Neuronal stem cell (in vitro differentiated cells): ENCODE measurements around the gene NR1D2.

ENCODE experiments used
- DNase-seq: peaks from one replicate; pipeline ENCODE4 v3.0.0-alpha.2; 2013; ENCODE audit warnings: low spot score
- H2AFZ ChIP-seq: one replicate; pipeline ENCODE4 v1.6.1; 2013; ENCODE audit warnings: mild to moderate bottlenecking, low read length, inconsistent platforms
- H2AK5ac ChIP-seq: 2 replicates; pipeline ENCODE4 v1.6.1; 2013; ENCODE audit warnings: low read depth, mild to moderate bottlenecking, inconsistent platforms, low read length, moderate library complexity, mixed read lengths
- H2BK120ac ChIP-seq: 2 replicates; pipeline ENCODE4 v1.6.1; 2013; ENCODE audit warnings: low read depth, mild to moderate bottlenecking, inconsistent platforms, low read length, moderate library complexity, mixed read lengths
- H2BK12ac ChIP-seq: one replicate; pipeline ENCODE4 v1.6.1; 2013; ENCODE audit warnings: low read length, inconsistent platforms
- H2BK15ac ChIP-seq: 2 replicates; pipeline ENCODE4 v1.6.1; 2013; ENCODE audit warnings: mild to moderate bottlenecking, low read length, inconsistent platforms, mixed read lengths
- H2BK5ac ChIP-seq: one replicate; pipeline ENCODE4 v1.6.1; 2013; ENCODE audit warnings: inconsistent platforms, mild to moderate bottlenecking, low read length, moderate library complexity
- H3K14ac ChIP-seq: one replicate; pipeline ENCODE4 v1.6.1; 2013; ENCODE audit warnings: low read length, inconsistent platforms
- H3K18ac ChIP-seq: 2 replicates; pipeline ENCODE4 v1.6.1; 2013; ENCODE audit warnings: low read length, inconsistent platforms
- H3K23ac ChIP-seq: 2 replicates; pipeline ENCODE4 v1.6.1; 2013; ENCODE audit warnings: low read depth, mild to moderate bottlenecking, mixed read lengths, low read length, inconsistent platforms; ENCODE audit not compliant: poor library complexity
- H3K27ac ChIP-seq: replicated peaks from 3 replicates; pipeline ENCODE4 v1.5.1; 2013; ENCODE audit warnings: low read length, inconsistent platforms
- H3K27me3 ChIP-seq, 3 experiments: 2 replicates each; pipeline ENCODE4 v1.6.1; 2013; ENCODE audit warnings: low read length in 3 of 3, mild to moderate bottlenecking in 2 of 3, inconsistent platforms in 1 of 3, low read depth in 1 of 3, mixed read lengths in 1 of 3, moderate library complexity in 1 of 3; ENCODE audit not compliant: control insufficient read depth in 3 of 3, insufficient read depth in 3 of 3
- H3K36me3 ChIP-seq, 2 donors: replicated peaks in 1 of 2; 2 replicates each; pipeline ENCODE4 v1.6.1; 2013; ENCODE audit warnings: low read length in 2 of 2; ENCODE audit not compliant: control insufficient read depth in 2 of 2, insufficient read depth in 2 of 2
- H3K4ac ChIP-seq: 2 replicates; pipeline ENCODE4 v1.6.1; 2013; ENCODE audit warnings: inconsistent platforms, mild to moderate bottlenecking, low read length, moderate library complexity
- H3K4me1 ChIP-seq, 2 donors: 1 replicate in 1 of 2; 2 replicates in 1 of 2; pipeline ENCODE4 v1.6.1; 2013; ENCODE audit warnings: low read length in 2 of 2, low read depth in 1 of 2; ENCODE audit not compliant: control insufficient read depth in 2 of 2, insufficient read depth in 1 of 2
- H3K4me2 ChIP-seq: one replicate; pipeline ENCODE4 v1.6.1; 2013; ENCODE audit warnings: mild to moderate bottlenecking, low read length, inconsistent platforms; ENCODE audit not compliant: insufficient read depth, poor library complexity, severe bottlenecking
- H3K4me3 ChIP-seq, 2 donors: 2 replicates each; pipeline ENCODE4 v1.5.1; 2013; ENCODE audit warnings: low read length in 2 of 2, mild to moderate bottlenecking in 2 of 2, inconsistent platforms in 1 of 2, moderate library complexity in 1 of 2
- H3K79me1 ChIP-seq: one replicate; pipeline ENCODE4 v1.6.1; 2013; ENCODE audit warnings: low read depth, mild to moderate bottlenecking, inconsistent platforms, low read length, moderate library complexity
- H3K9ac ChIP-seq: one replicate; pipeline ENCODE4 v1.6.1; 2013; ENCODE audit warnings: mild to moderate bottlenecking, low read depth, low read length, inconsistent platforms; ENCODE audit not compliant: poor library complexity
- H3K9me3 ChIP-seq, 2 donors: replicated peaks in 1 of 2; 2 replicates each; pipeline versions ENCODE3 to v1.6.1; 2013; ENCODE audit warnings: low read length in 2 of 2, mild to moderate bottlenecking in 2 of 2, inconsistent platforms in 1 of 2, low read depth in 1 of 2, mixed read lengths in 1 of 2, moderate library complexity in 1 of 2; ENCODE audit not compliant: control insufficient read depth in 2 of 2, insufficient read depth in 1 of 2
- H4K8ac ChIP-seq: one replicate; pipeline ENCODE4 v1.6.1; 2013; ENCODE audit warnings: low read depth, mild to moderate bottlenecking, inconsistent platforms, low read length, moderate library complexity
- H4K91ac ChIP-seq: one replicate; pipeline ENCODE4 v1.6.1; 2013; ENCODE audit warnings: low read length, low read depth, mild to moderate bottlenecking, inconsistent platforms; ENCODE audit not compliant: poor library complexity
- WGBS, 2 donors: extraction: QIAGEN DNeasy Blood & Tissue Kit; methylation state at CpG; one replicate each; pipeline ENCODE4 v1.1.7; 2013; ENCODE audit warnings: missing lambda C conversion rate in 2 of 2, mixed read lengths in 1 of 2; ENCODE audit not compliant: insufficient read length in 2 of 2, insufficient replicate concordance in 1 of 2; ENCODE audit errors: extremely low coverage in 2 of 2; 5-methylcytosine and 5-hydroxymethylcytosine counted together

Gene NR1D2

DNA sequence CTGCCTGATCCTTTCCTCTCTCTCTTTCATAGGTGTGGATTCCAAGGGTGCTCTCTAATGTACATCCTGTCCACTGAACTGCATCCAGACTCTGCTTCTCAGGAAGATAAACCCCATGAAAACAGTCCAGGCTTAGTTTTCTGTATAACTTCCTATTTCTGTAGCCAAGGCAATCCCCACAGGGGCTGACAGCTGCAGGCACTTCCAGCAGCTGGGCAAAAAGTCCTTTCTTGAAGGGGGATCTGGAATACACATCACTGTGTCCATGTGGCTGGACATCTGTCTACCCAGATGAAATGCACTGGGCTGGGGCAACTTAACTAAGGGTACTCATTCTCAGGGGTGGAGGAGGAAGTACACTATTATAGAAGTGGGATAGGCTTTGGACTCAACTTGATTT, 72.2 kb downstream of the NR1D2 start:
- Histone ChIP-seq H2BK120ac (no peak overlapping the region), H3K9ac (no peak overlapping the region)

DNA sequence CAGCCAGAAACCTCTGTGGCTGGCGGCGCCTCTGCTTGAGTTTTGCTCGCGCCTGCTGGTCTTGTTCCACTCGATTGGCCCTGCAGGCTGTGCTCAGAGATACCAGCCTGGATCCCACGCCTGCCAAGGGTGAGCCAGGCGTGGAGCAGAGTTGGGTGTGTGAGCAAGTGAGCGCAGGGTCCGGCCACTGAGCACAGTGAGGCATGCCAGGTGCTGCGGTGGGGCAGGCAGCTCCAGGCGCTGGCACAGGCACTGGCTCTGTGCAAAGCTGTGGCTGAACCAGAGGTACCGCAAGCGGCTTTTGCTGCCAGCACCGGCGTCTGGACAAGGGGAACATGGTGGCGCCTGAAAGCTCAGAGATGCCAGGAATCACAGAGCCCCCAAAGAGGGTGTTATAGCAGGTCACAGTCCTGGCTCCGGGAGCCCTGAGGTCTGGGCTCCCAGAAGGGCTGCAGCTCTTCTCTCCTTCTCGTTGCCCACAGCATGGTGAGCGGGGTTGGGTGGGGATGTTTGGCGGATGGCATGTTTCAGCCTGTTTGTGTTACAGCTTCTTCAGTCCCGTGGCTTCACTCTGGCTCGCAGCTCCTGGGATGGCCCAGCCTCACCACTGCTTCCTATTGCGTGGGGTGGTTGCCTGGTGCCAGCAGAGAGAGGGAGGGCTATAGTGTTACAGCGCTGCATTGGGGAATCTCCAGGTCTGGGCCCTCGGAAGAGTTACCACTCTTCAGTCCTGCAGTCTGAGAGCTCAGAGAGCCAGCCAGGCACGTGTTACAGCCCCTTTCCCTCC, 73.9 kb downstream of the NR1D2 start:
- Histone ChIP-seq H2BK5ac (no peak overlapping the region), H4K8ac (no peak overlapping the region), H3K4ac (no peak overlapping the region), H4K91ac (no peak overlapping the region), H3K27ac (no peak overlapping the region), H2BK12ac (peak overlapping the region; percentile 4), H3K36me3 (no peaks in the 10 kb centered on the region), H3K4me3 (peak overlapping the region in 1 of 2 donors; percentile 54), H3K9me3 (no peaks in the 10 kb centered on the region), H2AK5ac (no peak overlapping the region), H3K4me1 (no peaks in the 10 kb centered on the region), H3K79me1 (peaks cover 3% of the 10 kb centered on the region), H3K27me3 (no peaks in the 10 kb centered on the region), H2BK15ac (no peak overlapping the region), H2BK120ac (peak overlapping the region; percentile 61), H3K18ac (peak overlapping the region; percentile 78), H3K23ac (no peak overlapping the region), H3K14ac (no peak overlapping the region), H3K4me2 (no peak overlapping the region), H2AFZ (peak overlapping the region; percentile 53), H3K9ac (no peak overlapping the region)
- no peak for DNase-seq
- no CpG with 5 or more reads among the region's 26 CpGs for WGBS, 2 donors

More for the DNA sequence above, 72.2 kb downstream of the NR1D2 start:
- no peak overlapping the region for H3K18ac ChIP-seq
- H3K14ac ChIP-seq = no peak overlapping the region
- H4K91ac ChIP-seq = no peak overlapping the region
- H2BK12ac ChIP-seq = no peak overlapping the region
- DNase-seq = no peak
- no peak overlapping the region for H2AK5ac ChIP-seq
- no peak overlapping the region for H2BK5ac ChIP-seq
- no peaks in the 10 kb centered on the region for H3K27me3 ChIP-seq
- no peak overlapping the region for H3K4me2 ChIP-seq
- no peak overlapping the region for H2BK15ac ChIP-seq
- H3K27ac ChIP-seq = no peak overlapping the region
- H4K8ac ChIP-seq = no peak overlapping the region
- H3K36me3 ChIP-seq = no peaks in the 10 kb centered on the region
- no peak overlapping the region for H3K4me3 ChIP-seq
- H3K4ac ChIP-seq = no peak overlapping the region
- H3K79me1 ChIP-seq = peaks cover 3% of the 10 kb centered on the region
- no peak overlapping the region for H3K23ac ChIP-seq
- H3K9me3 ChIP-seq = no peaks in the 10 kb centered on the region
- no peaks in the 10 kb centered on the region for H3K4me1 ChIP-seq
- no peak overlapping the region for H2AFZ ChIP-seq

DNA sequence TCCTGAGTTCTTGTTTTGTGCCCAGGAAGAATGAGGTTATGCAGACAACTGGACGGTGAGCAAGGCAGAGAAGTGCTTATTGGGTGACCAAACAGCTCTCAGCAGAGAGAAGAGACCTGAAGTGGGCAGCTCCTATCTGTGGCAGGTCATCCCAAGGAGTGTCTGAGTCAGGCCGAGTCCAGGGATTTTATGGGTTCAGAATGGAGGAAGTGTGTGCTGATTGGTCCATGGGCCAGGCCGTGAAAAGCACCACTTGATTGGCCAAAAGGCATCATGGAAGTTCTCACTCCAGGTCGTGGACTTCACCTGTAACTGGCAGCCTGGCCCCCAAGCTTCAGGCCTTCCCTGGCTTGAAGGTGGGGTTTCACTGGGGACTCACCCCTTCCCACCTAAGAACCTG, 74.5 kb downstream of the NR1D2 start:
- H3K79me1 ChIP-seq = peaks cover 3% of the 10 kb centered on the region
- WGBS, 2 donors = no CpG with 5 or more reads among the region's 4 CpGs

DNA sequence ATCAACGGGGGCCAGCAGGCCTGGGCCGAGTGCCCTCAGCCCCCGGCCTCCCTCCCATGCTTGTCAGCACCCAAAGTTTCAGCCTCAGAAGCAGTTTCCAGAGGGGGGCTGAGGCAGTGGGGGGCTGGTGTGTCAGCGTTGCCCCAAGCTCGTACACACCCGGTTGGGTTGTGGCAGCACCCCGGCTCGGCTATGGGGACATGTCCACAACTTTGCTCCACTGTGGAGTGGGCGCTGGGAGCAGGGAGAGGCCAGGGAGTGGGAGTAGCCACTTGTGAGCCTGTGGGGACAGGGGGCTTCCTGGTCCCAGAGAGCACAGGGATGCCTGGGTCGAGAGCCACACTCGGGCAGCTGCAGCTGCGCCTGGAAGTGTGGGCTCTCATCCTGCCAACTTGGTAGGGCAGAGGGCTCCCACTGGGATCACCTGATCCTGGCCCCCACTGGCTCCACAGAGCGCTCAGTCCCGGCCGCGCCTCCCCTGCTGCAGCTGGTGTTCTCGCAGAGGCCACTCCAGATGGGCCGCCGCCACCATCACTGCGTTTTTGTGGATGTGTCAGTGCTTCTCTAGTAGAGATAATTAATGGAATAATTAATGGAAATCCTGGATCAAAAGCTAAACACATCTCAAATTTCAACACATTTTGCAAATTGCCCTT, 75.1 kb downstream of the NR1D2 start:
- Histone ChIP-seq H3K18ac (peak overlapping the region; percentile 80), H3K27me3 (no peaks in the 10 kb centered on the region), H2AFZ (peak overlapping the region; percentile 53), H4K91ac (no peak overlapping the region), H2AK5ac (peak overlapping the region; percentile 95), H2BK5ac (no peak overlapping the region), H2BK12ac (peak overlapping the region; percentile 58), H3K36me3 (no peaks in the 10 kb centered on the region), H3K4me3 (no peak overlapping the region), H3K4me2 (no peak overlapping the region), H4K8ac (no peak overlapping the region), H3K79me1 (peaks cover 3% of the 10 kb centered on the region), H3K23ac (peak overlapping the region; percentile 91), H3K14ac (peak overlapping the region; percentile 94), H2BK15ac (peak overlapping the region; percentile 81), H3K4me1 (no peaks in the 10 kb centered on the region), H2BK120ac (peak overlapping the region; percentile 61), H3K4ac (no peak overlapping the region), H3K9me3 (no peaks in the 10 kb centered on the region), H3K27ac (no peak overlapping the region), H3K9ac (peak overlapping the region; percentile 44)
- no peak for DNase-seq
- WGBS, 2 donors = no CpG with 5 or more reads among the region's 20 CpGs

More for the DNA sequence above, 74.5 kb downstream of the NR1D2 start:
- Histone ChIP-seq H3K27me3 (no peaks in the 10 kb centered on the region), H3K23ac (no peak overlapping the region), H4K91ac (no peak overlapping the region), H3K4me3 (no peak overlapping the region), H3K9ac (no peak overlapping the region), H3K4me1 (no peaks in the 10 kb centered on the region), H2AFZ (peak overlapping the region; percentile 53), H3K36me3 (no peaks in the 10 kb centered on the region), H2BK5ac (no peak overlapping the region), H2AK5ac (peak overlapping the region; percentile 95), H3K4me2 (no peak overlapping the region), H3K4ac (no peak overlapping the region), H2BK120ac (peak overlapping the region; percentile 61), H3K14ac (no peak overlapping the region), H2BK15ac (peak overlapping the region; percentile 81), H3K18ac (peak overlapping the region; percentile 80), H3K9me3 (no peaks in the 10 kb centered on the region), H2BK12ac (no peak overlapping the region), H4K8ac (no peak overlapping the region), H3K27ac (no peak overlapping the region)
- DNase-seq = no peak
